HG03469 (cell line): ENCODE results near the gene USP21.
A peak's percentile ranks its signal among the peaks of the same experiment; 100 is the strongest.

ENCODE experiments used
- ATAC-seq: cut with Tn5 transposase; IDR thresholded peaks from one replicate; pipeline ENCODE4 v1.9.1; 2021; ENCODE audit warnings: mild to moderate bottlenecking, moderate library complexity, moderate number of reproducible peaks; ENCODE audit not compliant: unreplicated experiment

USP21 gene

GRCh38 chr1:161133220-161133740 lies 26.0 kb upstream of the USP21 start:
- no peak for ATAC-seq

GRCh38 chr1:161137881-161138280 lies 21.4 kb upstream of the USP21 start:
- no peak for ATAC-seq

GRCh38 chr1:161138431-161138830 lies 20.9 kb upstream of the USP21 start:
- ATAC-seq, result no peak

GRCh38 chr1:161139766-161140165 lies 19.5 kb upstream of the USP21 start:
- ATAC-seq, result no peak

GRCh38 chr1:161140755-161141400 lies 18.4 kb upstream of the USP21 start:
- ATAC-seq, result no peak

- ATAC-seq, result no peak
Measured at GRCh38 chr1:161145832-161146231, 13.5 kb upstream of the USP21 start.

- no peak for ATAC-seq
Measured at GRCh38 chr1:161153176-161153575, 6.1 kb upstream of the USP21 start.

- ATAC-seq, result peak; percentile 70
Measured at GRCh38 chr1:161153682-161154337, 5.5 kb upstream of the USP21 start, which contains the start of gene UFC1. UFC1 (plus strand) TSS chr1:161153978; CDS start chr1:161153998, 20 bp downstream.

GRCh38 chr1:161157867-161158266 lies 1.4 kb upstream of the USP21 start:
- ATAC-seq, result no peak

- ATAC-seq, result no peak
Measured at GRCh38 chr1:161158316-161159010, 837 bp upstream of the USP21 start.

GRCh38 chr1:161159913-161160243 lies 578 bp downstream of the USP21 start:
- no peak for ATAC-seq

- no peak for ATAC-seq
Measured at GRCh38 chr1:161160671-161161145, 1.4 kb downstream of the USP21 start.

GRCh38 chr1:161161652-161162051 lies 2.4 kb downstream of the USP21 start:
- no peak for ATAC-seq

GRCh38 chr1:161162052-161162451 lies 2.8 kb downstream of the USP21 start:
- no peak for ATAC-seq

GRCh38 chr1:161162806-161163205 lies 3.5 kb downstream of the USP21 start:
- no peak for ATAC-seq

GRCh38 chr1:161163793-161164192 lies 4.5 kb downstream of the USP21 start:
- ATAC-seq, result no peak

GRCh38 chr1:161164901-161165610 lies 5.8 kb downstream of the USP21 start:
- no peak for ATAC-seq

GRCh38 chr1:161165742-161166668 lies 6.7 kb downstream of the USP21 start, which contains the start of gene PPOX:
PPOX (plus strand) TSS chr1:161166426; CDS start chr1:161166848, 422 bp downstream.
- ATAC-seq, result peak; percentile 88

- ATAC-seq, result no peak
Measured at GRCh38 chr1:161166669-161167548, 7.6 kb downstream of the USP21 start.
